Activated naive CD4-positive, alpha-beta T cell treated with anti-CD3 and anti-CD28 coated beads, Interleukin-2, amount 50 U/mL, for 16 hours (primary cell): ENCODE measurements around the gene CACNB4.

ENCODE experiments used
- DNase-seq: peaks from one replicate; pipeline ENCODE4 v3.0.0-alpha.2; 2020

Gene CACNB4

GRCh38 chr2:152086231-152086630, 12.6 kb downstream of the CACNB4 start:
- no peak for DNase-seq

GRCh38 chr2:152084076-152084475, 14.8 kb downstream of the CACNB4 start:
- no peak for DNase-seq

GRCh38 chr2:152083202-152083875, 15.5 kb downstream of the CACNB4 start:
- no peak for DNase-seq

- no peak for DNase-seq
Observed at GRCh38 chr2:152078662-152079061, 20.2 kb downstream of the CACNB4 start.

DNA sequence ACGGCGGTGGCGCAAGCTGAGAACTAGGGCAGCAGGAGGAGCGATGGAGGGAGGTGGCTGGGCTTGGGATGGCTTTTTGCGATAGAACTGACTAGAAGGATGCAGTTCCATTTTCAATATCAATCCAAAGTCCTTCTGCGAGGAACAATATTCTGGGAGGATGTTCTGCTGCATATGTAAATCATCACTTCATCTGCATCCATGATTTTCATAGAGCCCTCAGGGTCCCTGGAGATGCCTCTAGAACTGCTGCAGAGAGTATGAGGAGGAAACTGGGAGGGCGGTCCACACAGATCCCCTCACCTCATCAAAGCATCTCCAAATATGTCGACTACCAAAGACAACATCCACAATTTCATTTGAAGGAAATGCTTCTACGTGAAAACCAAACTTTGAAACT, 20.8 kb downstream of the CACNB4 start:
- DNase-seq: no peak

DNA sequence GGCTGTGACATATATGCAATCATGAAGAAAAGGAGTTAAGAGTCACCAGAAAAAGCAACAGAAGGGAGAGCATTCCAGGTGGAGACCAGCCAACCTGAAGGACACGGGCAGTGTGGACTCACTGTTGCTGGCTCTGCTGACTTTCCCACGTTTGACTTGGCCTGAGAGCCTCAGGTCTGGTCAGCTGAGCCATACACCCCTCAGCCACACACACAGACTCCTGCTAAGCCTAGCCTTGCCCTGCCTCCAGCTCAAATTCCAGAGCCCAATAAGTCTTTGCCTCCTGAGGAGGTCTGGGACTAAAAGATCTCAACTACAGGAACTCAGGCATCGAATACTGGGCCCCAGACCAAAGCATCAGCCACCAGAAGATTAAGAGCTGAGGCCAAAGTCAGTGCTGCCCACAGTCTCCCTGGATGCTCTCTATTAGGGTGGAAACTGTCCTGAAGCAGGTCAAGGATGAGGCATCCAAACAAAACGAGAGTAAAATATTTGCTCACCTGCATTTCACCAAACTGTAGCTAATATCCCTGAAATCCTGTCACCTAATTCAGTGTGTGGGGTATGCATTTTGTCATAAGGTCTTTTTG, 23.3 kb downstream of the CACNB4 start:
- DNase-seq: no peak

DNA sequence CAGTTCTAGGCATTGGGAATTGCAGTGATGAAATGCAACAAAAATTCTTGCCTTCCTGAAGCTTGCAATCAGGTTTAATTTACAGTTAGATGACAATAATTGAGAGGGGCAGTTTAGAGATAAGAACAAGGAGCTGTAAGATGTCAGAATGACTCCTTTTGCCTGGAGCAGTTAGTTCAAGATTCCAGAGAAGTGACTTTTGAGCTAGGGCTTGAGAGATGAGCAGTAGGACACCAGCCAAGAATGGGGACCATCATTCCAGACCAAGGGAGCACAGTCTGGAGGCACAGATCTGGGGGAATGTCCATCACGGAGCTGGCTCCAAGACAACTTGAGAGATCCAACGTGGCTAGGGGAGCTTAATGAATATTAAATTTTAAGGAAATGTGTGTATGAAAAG, 26.8 kb downstream of the CACNB4 start:
- no peak for DNase-seq

DNA sequence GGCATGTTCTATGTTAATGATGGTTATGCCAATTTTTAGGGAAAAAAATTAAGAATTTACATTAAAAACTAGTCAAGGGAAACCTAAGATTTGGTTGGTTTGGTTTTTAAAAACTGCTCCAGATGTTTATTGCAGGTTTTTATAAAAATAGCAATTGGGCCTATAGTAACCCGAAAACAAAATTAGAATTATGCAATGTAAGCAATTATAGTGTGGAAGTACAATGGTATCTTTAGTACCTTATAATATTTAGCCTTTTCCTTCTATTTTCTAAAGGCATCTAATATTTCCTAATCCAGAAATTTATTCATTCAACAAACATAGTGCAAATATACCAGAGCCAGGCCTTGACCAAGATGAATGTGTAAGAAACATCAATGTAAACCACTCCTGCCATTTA, 27.3 kb downstream of the CACNB4 start:
- no peak for DNase-seq

DNA sequence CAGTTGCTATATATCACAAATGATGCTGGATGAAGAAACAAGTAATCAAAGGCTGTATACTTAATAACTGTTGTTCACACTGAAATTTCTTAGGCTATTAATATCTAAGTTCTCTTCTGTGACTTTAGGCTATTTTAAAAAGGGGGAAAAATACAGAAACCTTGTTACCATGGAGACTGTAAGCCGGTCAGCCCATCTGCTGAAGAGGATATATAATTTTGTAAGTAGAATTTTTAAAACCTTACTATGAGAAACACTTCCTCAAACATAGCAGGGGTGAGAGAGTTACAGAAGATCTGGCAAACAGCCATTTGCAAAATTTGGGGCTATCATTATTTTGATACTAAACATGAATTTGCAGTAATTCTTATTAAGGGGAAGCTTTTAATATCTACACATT, 27.8 kb downstream of the CACNB4 start:
- DNase-seq: no peak

DNA sequence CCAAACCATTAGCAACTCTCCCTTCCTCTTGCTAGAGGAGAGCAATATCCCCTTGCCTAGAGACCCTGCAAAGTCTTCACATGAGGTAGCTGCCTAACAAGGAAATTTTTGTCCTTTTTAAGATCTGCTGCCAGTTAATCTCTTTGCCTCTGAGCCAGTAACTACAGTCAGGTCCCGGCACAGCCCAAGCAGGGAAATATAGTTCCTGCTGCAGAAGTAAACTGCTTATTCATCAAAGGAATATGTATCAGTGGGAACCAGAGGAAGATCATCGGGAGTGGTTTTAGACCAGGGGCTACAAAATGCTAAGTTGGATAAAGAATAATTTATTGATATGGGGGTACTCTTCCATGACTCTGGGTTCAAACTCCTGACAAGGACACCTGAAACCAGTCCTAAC, 30.6 kb downstream of the CACNB4 start:
- DNase-seq: no peak

DNA sequence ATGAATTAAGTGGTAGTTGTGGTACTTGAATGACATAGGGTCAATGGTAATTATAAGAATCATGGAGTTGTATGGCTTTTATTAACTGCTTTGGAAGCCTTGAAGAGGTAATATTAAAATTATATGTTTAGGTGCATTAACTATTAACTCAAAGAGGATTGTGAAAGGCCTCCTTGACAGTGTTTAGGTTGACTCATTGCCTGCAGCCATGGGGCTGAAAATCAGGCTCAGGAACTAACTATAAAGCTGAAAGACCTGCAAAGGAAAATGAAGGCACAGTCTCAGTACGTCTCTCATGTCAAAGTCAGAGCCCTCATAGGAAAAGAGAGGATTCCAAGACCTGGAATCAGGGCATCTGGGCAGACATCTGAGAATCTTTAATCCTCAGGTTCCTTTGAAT, 31.0 kb downstream of the CACNB4 start:
- no peak for DNase-seq

- no peak for DNase-seq
Observed at GRCh38 chr2:152065945-152066344, 32.9 kb downstream of the CACNB4 start.

GRCh38 chr2:152064001-152064400, 34.8 kb downstream of the CACNB4 start:
- no peak for DNase-seq

DNA sequence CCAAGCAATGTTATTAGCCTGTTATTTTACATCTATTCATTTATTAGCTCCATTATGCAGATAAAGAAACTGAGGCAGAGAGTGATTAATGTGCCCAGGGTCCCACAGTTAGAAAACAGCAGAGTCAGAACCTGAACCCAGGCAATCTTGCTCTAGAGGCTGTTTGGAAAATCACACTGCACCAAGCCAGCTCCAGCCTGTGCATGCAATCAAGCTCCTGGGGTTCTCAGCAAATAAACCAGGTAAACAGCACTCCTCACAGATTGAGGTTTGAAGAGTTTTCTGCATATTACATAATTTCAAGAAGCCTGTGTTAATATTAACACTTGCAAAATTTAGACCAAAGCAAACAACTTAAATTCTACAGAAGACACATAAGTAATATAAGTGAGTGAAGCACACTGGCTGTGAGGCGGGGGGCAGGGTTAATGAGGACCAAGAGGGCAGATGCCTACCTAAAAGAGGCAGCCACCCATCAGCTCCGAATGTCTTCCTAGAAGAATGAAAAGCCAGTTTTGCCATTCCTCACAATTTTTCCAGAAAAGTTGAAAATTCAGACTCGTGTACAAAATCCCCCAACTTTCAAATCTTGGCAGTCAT, 35.4 kb downstream of the CACNB4 start:
- no peak for DNase-seq

DNA sequence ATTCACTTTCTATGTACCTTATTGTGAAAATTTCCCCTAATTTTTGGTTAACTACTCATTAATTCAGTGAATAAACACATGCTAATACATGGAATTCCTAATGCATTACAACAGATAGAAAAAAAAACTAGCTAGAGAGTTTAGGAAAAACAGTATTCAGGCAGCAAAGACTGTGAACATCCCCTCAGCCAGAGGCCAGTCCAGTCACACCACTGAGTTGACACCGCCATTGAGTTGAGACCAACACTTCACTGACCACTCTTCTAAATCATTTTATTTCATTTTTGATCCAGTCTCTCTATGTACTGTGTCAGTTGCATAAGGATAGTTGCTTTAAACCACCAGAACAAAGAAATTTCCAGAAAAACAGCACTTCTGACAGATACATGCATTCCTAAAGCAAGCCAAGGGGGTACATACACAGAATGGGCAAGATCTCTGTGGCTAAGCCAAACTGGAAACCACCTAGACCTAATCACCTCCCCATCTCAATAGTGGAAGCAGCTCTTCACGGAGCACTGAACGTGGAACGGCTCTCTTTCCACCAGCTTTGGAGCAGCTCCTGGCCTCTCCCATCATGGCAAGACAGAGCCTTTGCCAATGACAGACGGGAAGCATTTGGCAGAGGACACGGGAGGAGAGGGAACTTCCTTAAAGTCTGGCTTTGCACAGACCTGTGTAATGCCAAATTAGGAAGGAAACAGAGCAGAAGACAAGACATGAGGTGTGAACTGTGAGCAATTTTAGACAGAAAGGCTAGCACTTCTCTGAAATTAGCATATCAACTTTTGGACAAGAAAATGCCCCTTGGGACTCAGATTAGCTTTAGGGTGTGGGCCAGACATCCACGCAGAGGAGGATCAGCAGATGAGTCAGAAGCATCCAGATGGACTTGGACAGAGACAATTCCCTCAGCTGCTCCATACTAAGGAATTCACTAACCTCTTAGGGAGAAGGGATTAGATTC, 36.4 kb downstream of the CACNB4 start:
- no peak for DNase-seq

- DNase-seq: no peak
Observed at GRCh38 chr2:152061383-152061782, 37.5 kb downstream of the CACNB4 start.

DNA sequence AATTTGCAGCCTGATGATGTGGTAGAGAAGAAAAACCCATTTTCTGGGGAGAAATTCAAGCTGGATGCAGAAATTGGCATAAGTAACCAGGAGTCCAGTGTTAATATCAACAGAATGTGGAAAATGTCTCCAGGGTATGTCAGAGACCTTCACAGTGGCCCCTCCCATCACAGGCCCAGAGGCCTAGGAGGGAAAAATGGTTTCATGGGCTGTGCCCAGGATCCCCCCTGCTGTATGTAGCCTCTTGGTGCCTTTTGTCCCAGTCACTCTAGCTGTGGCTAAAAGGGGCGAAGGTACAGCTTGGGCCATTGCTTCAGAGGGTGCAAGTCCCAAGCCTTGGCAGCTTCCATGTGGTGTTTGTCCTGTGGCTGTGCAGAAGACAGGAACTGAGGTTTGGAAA, 40.2 kb downstream of the CACNB4 start:
- no peak for DNase-seq

DNA sequence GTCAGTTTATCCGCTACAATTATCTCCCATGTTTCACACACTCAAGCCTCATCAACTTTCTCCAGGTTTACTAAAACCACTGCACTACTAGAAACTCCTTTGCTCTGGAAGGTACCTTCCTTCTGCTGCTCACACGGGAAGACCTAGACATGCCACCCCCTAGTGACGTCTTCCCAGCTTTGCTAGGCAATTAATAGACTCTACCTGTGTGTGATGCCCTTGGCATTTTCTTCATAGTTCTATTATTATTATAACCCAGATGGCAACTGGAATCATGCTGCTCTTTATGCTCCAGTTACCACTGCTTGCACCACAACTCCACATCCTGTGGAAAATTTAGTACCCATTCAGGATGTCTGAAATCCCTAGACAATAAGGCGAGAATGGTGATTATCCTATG, 42.4 kb downstream of the CACNB4 start:
- no peak for DNase-seq

DNA sequence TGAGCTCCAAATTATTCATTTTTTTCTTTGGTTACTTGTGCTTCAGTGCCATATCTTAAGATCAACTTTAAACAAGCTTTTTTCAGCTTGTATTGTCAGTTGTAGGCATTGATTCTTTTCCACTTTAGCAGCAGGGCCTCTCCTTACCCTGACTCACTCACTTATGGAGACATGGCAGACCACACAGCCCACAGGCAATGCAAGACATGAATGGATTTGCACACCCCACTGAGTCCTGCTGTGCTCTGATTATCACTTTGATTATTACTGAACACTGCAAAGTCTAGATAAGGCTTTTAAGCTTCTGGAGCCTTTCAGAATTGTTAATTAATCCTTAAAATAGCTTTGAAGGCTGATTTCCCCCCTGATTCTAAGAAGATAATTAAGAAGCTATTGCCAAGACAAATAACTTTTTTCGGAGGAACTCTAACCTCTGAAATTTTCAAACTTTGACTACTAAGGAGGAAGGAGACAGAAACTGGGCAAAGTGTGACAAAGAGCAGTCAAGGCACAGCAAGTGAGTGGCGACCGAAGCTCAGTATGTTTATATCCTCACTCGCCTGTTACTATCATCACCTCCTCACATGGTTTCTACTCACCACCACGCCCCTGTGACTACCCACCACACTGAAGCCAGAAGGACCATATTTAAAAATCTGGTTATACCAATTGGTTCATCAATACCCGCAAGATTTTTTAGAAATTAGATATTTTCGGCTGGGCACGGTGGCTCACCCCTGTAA, 43.3 kb downstream of the CACNB4 start:
- DNase-seq: no peak

- DNase-seq: no peak
Observed at GRCh38 chr2:152054593-152054992, 44.3 kb downstream of the CACNB4 start.

GRCh38 chr2:152051436-152051835, 47.4 kb downstream of the CACNB4 start:
- DNase-seq: no peak

GRCh38 chr2:152050915-152051314, 47.9 kb downstream of the CACNB4 start:
- DNase-seq: no peak

DNA sequence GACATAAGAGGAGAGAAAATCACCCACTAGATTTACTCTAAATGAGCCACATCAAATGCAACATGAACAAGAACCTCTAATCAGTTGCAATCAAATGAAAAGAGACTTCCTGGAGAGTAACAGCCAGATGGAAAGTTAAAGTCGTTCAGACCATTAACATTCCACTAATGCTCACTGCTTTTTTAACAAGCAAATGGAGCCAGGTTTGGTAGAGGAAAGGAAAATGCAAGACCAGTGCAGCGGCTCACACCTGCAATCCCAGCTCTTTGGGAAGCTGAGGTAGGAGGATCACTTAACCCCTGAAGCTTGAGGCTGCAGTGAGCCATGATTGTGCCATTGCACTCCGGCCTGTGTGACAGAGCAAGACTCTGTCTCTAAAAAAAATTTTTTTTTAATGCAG, 48.5 kb downstream of the CACNB4 start:
- no peak for DNase-seq
